ENCODE measurements around the gene TRIM50.

The TRIM50 gene

GRCh38 chr7:73356159-73356558, 28.3 kb upstream of the TRIM50 start:
- H3K4me3 ChIP-seq (ENCODE audit: control insufficient read depth, low read depth, low read length), result no peak overlapping the region
- no peak for DNase-seq (ENCODE audit: low read depth)
- TF ChIP-seq, protein P1, sequence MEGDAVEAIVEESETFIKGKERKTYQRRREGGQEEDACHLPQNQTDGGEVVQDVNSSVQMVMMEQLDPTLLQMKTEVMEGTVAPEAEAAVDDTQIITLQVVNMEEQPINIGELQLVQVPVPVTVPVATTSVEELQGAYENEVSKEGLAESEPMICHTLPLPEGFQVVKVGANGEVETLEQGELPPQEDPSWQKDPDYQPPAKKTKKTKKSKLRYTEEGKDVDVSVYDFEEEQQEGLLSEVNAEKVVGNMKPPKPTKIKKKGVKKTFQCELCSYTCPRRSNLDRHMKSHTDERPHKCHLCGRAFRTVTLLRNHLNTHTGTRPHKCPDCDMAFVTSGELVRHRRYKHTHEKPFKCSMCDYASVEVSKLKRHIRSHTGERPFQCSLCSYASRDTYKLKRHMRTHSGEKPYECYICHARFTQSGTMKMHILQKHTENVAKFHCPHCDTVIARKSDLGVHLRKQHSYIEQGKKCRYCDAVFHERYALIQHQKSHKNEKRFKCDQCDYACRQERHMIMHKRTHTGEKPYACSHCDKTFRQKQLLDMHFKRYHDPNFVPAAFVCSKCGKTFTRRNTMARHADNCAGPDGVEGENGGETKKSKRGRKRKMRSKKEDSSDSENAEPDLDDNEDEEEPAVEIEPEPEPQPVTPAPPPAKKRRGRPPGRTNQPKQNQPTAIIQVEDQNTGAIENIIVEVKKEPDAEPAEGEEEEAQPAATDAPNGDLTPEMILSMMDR (conservative IDR thresholded peaks at IDR 0.05; ENCODE audit: control insufficient read depth, insufficient read depth, low read depth, low read length), result no peak

- no peak for DNase-seq (ENCODE audit: low read depth)
- TF ChIP-seq, protein P1 (conservative IDR thresholded peaks at IDR 0.05; ENCODE audit: control insufficient read depth, insufficient read depth, low read depth, low read length), result no peak
Measured at GRCh38 chr7:73354821-73355220, 26.9 kb upstream of the TRIM50 start.

GRCh38 chr7:73354196-73354595, 26.3 kb upstream of the TRIM50 start:
- DNase-seq (ENCODE audit: low read depth), result no peak
- TF ChIP-seq, protein P1 (conservative IDR thresholded peaks at IDR 0.05; ENCODE audit: control insufficient read depth, insufficient read depth, low read depth, low read length), result no peak
- H3K4me3 ChIP-seq (ENCODE audit: control insufficient read depth, low read depth, low read length), result no peak overlapping the region

More at GRCh38 chr7:73354821-73355220, 26.9 kb upstream of the TRIM50 start:
- H3K4me3 ChIP-seq (ENCODE audit: control insufficient read depth, low read depth, low read length), result no peak overlapping the region

DNA sequence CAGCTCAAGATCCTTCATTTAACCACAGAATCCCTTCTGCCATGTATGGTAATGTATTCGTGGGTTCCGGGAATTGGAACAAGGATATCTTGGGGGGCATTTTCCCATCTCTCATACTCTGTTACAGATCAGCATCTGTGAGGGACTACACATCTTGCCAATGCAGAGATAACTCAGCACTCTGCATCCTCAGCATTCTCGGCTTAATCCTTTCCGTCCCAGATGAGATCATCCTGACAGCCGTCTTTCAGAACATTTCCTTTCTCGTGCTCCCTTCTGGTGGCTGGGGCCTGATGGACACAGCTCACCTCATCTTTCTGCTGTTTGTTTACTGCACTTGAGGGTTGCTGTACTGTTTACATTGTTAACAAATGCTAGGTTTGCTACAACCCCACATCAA, 25.4 kb upstream of the TRIM50 start:
- no peak overlapping the region for H3K4me3 ChIP-seq (ENCODE audit: control insufficient read depth, low read depth, low read length)
- TF ChIP-seq, protein P1 (conservative IDR thresholded peaks at IDR 0.05; ENCODE audit: control insufficient read depth, insufficient read depth, low read depth, low read length), result no peak
- no peak for DNase-seq (ENCODE audit: low read depth)

DNA sequence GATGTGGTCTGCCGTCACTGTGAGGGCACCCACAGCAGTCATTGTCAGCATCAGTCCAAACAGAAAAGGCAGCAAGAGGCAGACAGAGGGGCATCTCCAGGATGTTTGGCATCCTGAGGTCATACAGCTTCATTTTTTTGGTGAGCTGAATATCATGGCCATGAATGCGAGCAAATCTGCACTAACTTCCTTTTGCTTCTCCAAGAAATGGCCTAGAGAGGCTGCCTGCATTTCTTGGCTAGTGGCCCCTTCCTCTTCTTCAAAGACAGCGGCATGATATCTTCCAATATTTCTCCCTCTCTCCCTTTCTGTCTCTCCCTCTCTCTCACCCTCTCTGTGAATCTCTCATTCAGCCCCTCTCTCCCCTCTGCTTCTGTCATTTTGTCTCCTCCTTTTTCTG, 24.9 kb upstream of the TRIM50 start:
- DNase-seq (ENCODE audit: low read depth), result no peak
- no peak overlapping the region for H3K4me3 ChIP-seq (ENCODE audit: control insufficient read depth, low read depth, low read length)
- TF ChIP-seq, protein P1 (conservative IDR thresholded peaks at IDR 0.05; ENCODE audit: control insufficient read depth, insufficient read depth, low read depth, low read length), result no peak

- DNase-seq (ENCODE audit: low read depth), result no peak
- TF ChIP-seq, protein P1 (conservative IDR thresholded peaks at IDR 0.05; ENCODE audit: control insufficient read depth, insufficient read depth, low read depth, low read length), result no peak
- H3K4me3 ChIP-seq (ENCODE audit: control insufficient read depth, low read depth, low read length), result no peak overlapping the region
Measured at GRCh38 chr7:73351447-73352167, 23.7 kb upstream of the TRIM50 start.
